HG02642 (cell line): ENCODE data around the gene C16orf95.

Experiments
- ATAC-seq: cut with Tn5 transposase; IDR thresholded peaks from one replicate; pipeline ENCODE4 v1.9.1; 2021; ENCODE audit warnings: mild to moderate bottlenecking; ENCODE audit not compliant: unreplicated experiment, poor library complexity

The C16orf95 gene

GRCh38 chr16:87319997-87320491, 2.9 kb upstream of the C16orf95 start:
- no peak for ATAC-seq

DNA sequence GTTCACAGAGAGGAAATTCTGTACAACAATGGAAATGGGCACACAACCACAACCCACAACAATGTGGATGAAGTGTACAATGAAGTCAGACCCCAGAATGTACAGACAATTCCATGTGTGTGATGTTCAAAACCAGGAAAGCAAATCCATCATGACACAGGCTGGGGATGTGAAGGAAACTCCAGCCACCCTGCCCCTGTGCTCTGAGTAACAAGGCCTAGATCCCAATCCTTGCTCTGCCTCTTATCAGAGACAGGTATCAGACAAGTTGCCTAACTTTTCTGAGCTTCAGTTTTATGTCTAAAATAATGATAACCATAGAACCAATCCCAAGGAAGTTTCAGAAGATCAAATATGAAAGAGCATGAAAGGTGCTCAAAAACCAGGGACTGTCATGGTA, 1.8 kb upstream of the C16orf95 start:
- no peak for ATAC-seq

- peak; percentile 14 for ATAC-seq
Measured at GRCh38 chr16:87317750-87318644, 805 bp upstream of the C16orf95 start.

DNA sequence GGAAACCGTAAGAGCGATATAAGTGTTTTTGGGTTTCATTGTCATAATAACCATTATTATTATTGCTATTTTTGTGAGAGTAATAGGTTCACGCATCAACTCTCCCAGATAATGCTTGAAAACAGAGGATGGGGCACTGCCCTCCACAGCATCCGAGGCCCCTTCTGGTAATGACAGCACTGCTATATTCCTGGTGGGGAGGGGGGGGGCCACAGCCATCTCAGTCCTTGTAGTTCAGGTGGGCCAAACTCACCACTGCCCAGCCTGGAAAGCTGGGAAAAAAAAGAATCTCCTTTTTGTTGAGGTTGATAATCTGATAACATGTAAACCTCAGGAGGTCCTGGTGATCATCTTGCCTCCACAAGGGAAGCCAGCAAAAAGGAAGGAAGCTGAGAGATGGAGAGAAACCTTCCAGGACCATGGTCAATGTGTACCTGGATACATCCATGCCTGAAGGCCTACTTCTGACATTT, 706 bp downstream of the C16orf95 start:
- ATAC-seq, result no peak

GRCh38 chr16:87314990-87315420, 2.2 kb downstream of the C16orf95 start:
- ATAC-seq, result no peak

DNA sequence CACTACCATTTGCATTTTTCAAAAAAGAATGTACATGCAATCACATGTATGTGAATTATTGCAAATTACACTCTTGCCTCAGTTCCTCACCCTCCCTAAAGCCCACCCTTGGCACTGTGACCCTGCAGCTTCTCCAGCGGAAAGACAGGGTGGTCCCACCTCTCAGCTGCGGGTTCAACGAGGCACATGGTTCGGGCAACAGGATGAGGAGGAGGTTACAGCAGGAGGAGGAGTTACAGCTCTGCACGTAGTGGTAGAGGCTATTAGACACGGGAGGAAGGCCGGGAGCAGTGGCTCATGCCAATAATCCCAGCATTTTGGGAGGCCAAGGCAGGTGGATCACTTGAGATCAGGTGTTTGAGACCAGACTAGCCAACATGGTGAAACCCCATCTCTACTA, 5.2 kb downstream of the C16orf95 start:
- ATAC-seq, result no peak

- ATAC-seq, result no peak
Measured at GRCh38 chr16:87311387-87311786, 5.8 kb downstream of the C16orf95 start.

DNA sequence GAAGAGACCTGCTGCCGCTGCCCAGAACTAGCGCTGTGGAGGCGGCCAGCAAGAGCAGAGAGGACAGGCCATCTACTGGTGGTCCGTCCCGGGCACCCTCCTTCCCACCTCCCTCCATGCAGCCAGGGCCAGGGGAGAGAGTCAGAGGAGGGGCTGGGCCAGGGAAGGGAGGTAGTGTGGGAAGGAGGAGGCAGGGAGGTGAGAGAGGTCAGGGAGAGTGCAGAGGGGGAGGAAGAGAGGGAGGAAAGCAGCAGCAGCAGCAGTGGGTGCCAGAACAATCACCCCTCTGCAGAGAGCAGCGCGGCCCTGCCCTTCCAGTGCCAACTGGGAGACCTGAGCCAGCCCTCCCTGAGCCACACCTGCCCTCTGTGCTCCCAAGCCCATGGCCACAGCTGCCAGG, 6.6 kb downstream of the C16orf95 start:
- ATAC-seq, result no peak

- no peak for ATAC-seq
Measured at GRCh38 chr16:87309620-87310525, 7.3 kb downstream of the C16orf95 start.

- no peak for ATAC-seq
Measured at GRCh38 chr16:87308826-87309225, 8.4 kb downstream of the C16orf95 start.

GRCh38 chr16:87306516-87306915, 10.7 kb downstream of the C16orf95 start:
- ATAC-seq, result no peak

DNA sequence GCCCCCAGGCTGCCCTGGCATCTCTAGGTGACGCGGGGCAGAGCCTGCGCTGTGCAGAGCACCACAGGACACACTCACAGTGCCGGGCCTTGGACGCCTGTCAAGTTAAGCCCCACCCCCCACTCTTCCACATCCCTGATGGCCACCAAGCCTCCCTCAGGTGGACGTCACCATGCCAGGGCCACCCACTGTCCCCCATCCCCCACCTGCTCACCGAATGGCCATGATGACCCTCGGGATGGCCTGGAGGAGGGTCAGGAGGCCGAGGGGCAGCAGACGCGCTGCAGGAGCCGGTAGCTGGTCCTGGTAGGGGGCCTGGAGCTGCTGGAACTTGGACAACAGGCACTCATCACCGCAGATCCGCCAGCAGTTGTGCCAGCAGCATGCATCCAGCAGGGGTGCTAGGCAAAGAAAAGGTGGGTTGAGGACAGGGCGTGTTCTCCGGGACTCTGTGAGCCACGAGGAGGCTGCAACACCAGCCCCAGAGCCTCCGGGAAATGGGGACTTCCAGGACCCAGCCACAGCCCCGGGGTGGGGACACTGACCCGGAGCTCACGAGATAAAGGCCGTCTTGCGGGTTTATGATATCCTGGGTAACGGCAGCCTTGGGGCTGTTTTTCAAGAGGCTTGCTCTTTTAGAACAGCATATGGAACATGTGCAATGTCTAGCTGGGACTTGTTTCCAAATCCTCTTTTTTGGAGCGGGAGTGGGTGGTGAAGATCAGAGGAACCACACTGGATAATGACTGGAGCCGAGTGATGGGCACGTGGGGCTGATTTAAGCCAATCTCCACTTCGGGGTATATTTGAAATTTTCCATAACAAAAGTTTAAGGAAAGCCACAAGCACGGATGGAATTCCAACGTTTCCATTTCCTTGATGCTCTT, 11.4 kb downstream of the C16orf95 start:
- no peak for ATAC-seq

DNA sequence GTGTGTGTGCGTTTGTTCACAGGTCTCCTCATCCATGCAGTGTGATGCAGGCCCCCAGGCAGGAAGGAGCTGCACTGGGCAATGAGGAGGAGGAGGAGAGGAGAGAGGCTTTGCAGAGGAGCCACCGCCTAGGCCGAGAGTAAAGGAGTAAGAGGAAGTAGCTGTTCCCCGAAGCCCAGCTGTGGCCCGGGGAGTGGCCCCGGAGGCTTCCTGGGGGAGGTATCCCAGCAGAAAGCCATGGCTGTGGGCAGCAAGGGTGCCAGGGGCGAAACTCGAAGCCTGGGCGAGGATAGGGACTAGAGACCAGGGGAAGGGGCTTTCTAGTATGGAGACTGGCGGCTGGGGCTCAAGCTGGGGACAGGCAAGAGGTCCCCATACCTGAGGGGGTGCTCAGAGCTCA, 12.2 kb downstream of the C16orf95 start:
- ATAC-seq, result no peak

- no peak for ATAC-seq
Measured at GRCh38 chr16:87303962-87304521, 13.2 kb downstream of the C16orf95 start.

- ATAC-seq, result no peak
Measured at GRCh38 chr16:87303431-87303930, 13.7 kb downstream of the C16orf95 start.

GRCh38 chr16:87298857-87299465, 18.2 kb downstream of the C16orf95 start:
- no peak for ATAC-seq

DNA sequence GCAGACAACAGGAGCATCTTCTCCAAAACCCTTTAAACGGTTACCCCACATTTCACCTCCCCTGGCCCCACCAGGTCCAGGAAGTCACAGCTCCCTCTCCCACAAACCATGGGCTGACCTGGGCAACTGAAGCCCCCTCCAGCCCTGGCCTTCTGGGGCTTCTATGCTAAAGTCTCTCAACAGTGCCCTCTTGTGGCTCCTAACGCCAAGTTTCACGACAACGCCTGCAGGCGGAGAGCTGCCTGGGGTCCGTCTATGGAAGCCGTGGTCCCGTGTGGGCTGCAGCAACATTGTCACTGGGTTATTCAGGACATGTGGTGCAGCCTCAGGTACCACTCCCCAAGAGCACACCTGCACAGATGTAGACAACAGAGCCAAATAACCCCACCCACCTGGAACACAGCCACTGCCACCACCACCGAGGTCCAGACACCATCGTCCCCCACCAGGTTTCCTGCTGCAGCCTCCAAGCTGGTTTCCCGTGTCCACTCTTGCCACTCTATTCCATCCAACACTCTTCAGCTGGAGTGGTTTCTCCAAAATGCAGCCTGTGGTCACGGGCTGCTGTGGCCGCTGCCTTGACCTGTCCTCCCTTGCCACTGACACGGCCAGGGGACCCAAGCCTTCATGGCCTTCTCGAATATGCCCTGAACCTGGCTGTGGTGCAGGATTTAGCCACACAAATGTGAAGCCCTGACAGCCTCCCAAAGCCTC, 19.1 kb downstream of the C16orf95 start:
- no peak for ATAC-seq

GRCh38 chr16:87297407-87297806, 19.8 kb downstream of the C16orf95 start:
- no peak for ATAC-seq
